Measurements from ENCODE around the gene SCN10A. TPM values are rescaled to one million over a fixed set of nuclear protein-coding genes. Genes with fewer than 3 reads are reported as not detected.

The SCN10A gene
- total RNA-seq, 1 donor from 2014 or later, result not detected

GRCh38 chr3:38837358-38837757 lies 21.3 kb upstream of the SCN10A start:
- ATAC-seq (ENCODE audit: low read depth) (no peak), DNase-seq (no peak)
- ChIA-PET CTCF (no interaction called here), POLR2A (no interaction called here)
- no peak for TF ChIP-seq CTCF (IDR thresholded peaks at IDR 0.05)
- H3K36me3 Mint-ChIP-seq (ENCODE audit: low read depth), result no peaks in the 10 kb centered on the region
- no peaks in the 10 kb centered on the region for H3K9me3 Mint-ChIP-seq
- H3K4me3 Mint-ChIP-seq, result no peak overlapping the region
- no peaks in the 10 kb centered on the region for H3K4me1 Mint-ChIP-seq
- no peak overlapping the region for H3K27ac Mint-ChIP-seq
- H3K27me3 Mint-ChIP-seq, result peaks cover 2% of the 10 kb centered on the region
- intact Hi-C loops (cut with micrococcal nuclease), result no loop called here

GRCh38 chr3:38836561-38836960 lies 20.5 kb upstream of the SCN10A start:
- ChIA-PET CTCF (no interaction called here), POLR2A (no interaction called here)
- intact Hi-C loops (cut with micrococcal nuclease), result no loop called here
- ATAC-seq (ENCODE audit: low read depth) (no peak), DNase-seq (no peak)
- Mint-ChIP-seq H3K4me3 (no peak overlapping the region), H3K4me1 (no peaks in the 10 kb centered on the region), H3K9me3 (no peaks in the 10 kb centered on the region), H3K36me3 (ENCODE audit: low read depth) (no peaks in the 10 kb centered on the region), H3K27me3 (peaks cover 2% of the 10 kb centered on the region), H3K27ac (no peak overlapping the region)
- TF ChIP-seq CTCF (IDR thresholded peaks at IDR 0.05), result no peak

- Mint-ChIP-seq H3K27me3 (peaks cover 2% of the 10 kb centered on the region), H3K9me3 (no peaks in the 10 kb centered on the region), H3K4me3 (no peak overlapping the region), H3K36me3 (ENCODE audit: low read depth) (no peaks in the 10 kb centered on the region), H3K4me1 (no peaks in the 10 kb centered on the region), H3K27ac (no peak overlapping the region)
- DNase-seq, result no peak
- intact Hi-C loops (cut with micrococcal nuclease), result no loop called here
- ChIA-PET CTCF (no interaction called here), POLR2A (no interaction called here)
- no peak for TF ChIP-seq CTCF (IDR thresholded peaks at IDR 0.05)
- no peak for ATAC-seq (ENCODE audit: low read depth)
These were observed 19.9 kb upstream of the SCN10A start for GRCh38 chr3:38835939-38836338.

- ATAC-seq (ENCODE audit: low read depth) (no peak), DNase-seq (no peak)
- ChIA-PET CTCF (interaction anchor here (0.6 kb wide), 1 partner anchor 10 kb away, joined by 3 read pairs; no protein-coding TSS in a partner anchor), POLR2A (no interaction called here)
- intact Hi-C loops (cut with micrococcal nuclease), result no loop called here
- Mint-ChIP-seq H3K4me3 (no peak overlapping the region), H3K9me3 (no peaks in the 10 kb centered on the region), H3K27me3 (peaks cover 2% of the 10 kb centered on the region), H3K27ac (no peak overlapping the region), H3K4me1 (no peaks in the 10 kb centered on the region), H3K36me3 (ENCODE audit: low read depth) (no peaks in the 10 kb centered on the region)
- TF ChIP-seq CTCF (IDR thresholded peaks at IDR 0.05), result no peak
These were observed 18.7 kb upstream of the SCN10A start for GRCh38 chr3:38834717-38835116.

GRCh38 chr3:38834110-38834509 lies 18.1 kb upstream of the SCN10A start:
- no peak for TF ChIP-seq CTCF (IDR thresholded peaks at IDR 0.05)
- Mint-ChIP-seq H3K27ac (no peak overlapping the region), H3K4me3 (no peak overlapping the region), H3K9me3 (no peaks in the 10 kb centered on the region), H3K4me1 (no peaks in the 10 kb centered on the region), H3K27me3 (peaks cover 2% of the 10 kb centered on the region), H3K36me3 (ENCODE audit: low read depth) (no peaks in the 10 kb centered on the region)
- ATAC-seq (ENCODE audit: low read depth) (no peak), DNase-seq (no peak)
- ChIA-PET POLR2A (no interaction called here), CTCF (no interaction called here)
- intact Hi-C loops (cut with micrococcal nuclease), result no loop called here
